Measurements from ENCODE around the gene VWF. TPM values are rescaled to one million over a fixed set of nuclear protein-coding genes. Genes with fewer than 3 reads are reported as not detected.

The VWF gene
- total and polyA plus RNA-seq, 11 donors: 125 to 503 (median 238) TPM

DNA sequence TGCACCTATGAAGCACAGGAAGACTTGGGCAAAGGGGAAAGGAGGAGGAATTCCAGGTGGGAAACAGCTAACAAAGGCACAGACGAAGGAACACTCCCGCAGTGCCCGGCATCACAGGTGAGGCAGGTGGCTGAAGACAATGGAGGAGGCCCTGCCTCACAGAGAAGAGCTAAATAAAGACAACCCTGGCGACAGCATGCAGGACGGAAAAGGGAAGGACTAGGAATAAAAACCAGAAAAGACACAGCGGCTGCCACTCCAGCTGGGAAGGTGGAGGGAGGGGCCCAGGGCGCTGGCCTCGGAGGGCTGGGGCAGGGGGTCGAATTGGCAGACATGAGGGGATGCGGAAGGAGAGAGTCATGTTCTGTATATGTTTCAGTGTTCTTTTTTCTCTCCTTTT is 136.4 kb downstream of the VWF start:
- H3K27ac ChIP-seq: peak overlapping the region in 1 of 12 donors; percentile 28
- ATAC-seq: no peak

DNA sequence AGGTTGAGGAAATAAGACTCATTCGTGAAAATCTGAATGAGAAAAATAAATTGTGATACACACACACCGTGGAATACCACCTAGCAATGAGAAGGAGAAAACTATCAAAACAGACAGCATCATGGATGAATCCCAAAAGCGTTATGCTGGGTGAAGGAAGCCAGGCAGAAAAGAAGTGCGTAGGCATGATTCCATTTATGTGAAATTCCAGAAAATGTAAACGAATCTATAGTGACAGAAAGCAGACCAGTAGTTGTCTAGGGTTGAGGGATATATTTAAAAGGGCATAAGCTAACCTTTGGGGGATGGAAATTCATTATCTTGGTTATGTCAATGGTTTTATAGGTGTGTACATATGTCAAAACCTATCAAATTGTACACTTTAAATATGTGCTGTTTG is 136.9 kb downstream of the VWF start:
- Histone ChIP-seq H3K9me3 (no peaks in the 10 kb centered on the region), H3K27ac (no peak overlapping the region), H3K4me1 (peaks cover 0 to 4% (median 0%) of the 10 kb centered on the region in 12 donors), H3K4me3 (no peak overlapping the region), H3K27me3 (no peaks in the 10 kb centered on the region), H3K36me3 (peaks cover 0 to 92% (median 23%) of the 10 kb centered on the region in 9 donors)
- DNase-seq (no peak), ATAC-seq (no peak)
- 85 to 89% (median 87%) methylated on average over 5 of the region's 5 CpGs for WGBS, 4 donors
- TF ChIP-seq POLR2A (IDR thresholded peaks at IDR 0.05): no peak
- TF ChIP-seq, protein P1, sequence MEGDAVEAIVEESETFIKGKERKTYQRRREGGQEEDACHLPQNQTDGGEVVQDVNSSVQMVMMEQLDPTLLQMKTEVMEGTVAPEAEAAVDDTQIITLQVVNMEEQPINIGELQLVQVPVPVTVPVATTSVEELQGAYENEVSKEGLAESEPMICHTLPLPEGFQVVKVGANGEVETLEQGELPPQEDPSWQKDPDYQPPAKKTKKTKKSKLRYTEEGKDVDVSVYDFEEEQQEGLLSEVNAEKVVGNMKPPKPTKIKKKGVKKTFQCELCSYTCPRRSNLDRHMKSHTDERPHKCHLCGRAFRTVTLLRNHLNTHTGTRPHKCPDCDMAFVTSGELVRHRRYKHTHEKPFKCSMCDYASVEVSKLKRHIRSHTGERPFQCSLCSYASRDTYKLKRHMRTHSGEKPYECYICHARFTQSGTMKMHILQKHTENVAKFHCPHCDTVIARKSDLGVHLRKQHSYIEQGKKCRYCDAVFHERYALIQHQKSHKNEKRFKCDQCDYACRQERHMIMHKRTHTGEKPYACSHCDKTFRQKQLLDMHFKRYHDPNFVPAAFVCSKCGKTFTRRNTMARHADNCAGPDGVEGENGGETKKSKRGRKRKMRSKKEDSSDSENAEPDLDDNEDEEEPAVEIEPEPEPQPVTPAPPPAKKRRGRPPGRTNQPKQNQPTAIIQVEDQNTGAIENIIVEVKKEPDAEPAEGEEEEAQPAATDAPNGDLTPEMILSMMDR (IDR thresholded peaks at IDR 0.05): no peak
- intact Hi-C loops (cut with DNase I): loop anchor here (2.0 to 10.0 kb wide), 5 partner anchors 207 to 300 kb away; no protein-coding TSS in a partner anchor

More for the DNA sequence above, 136.4 kb downstream of the VWF start:
- no peaks in the 10 kb centered on the region for H3K9me3 ChIP-seq
- peaks cover 0 to 4% (median 0%) of the 10 kb centered on the region in 12 donors for H3K4me1 ChIP-seq
- H3K27me3 ChIP-seq: no peaks in the 10 kb centered on the region
- no peak for TF ChIP-seq POLR2A (IDR thresholded peaks at IDR 0.05)
- TF ChIP-seq, protein P1 (IDR thresholded peaks at IDR 0.05): no peak
- peaks cover 0 to 92% (median 28%) of the 10 kb centered on the region in 9 donors for H3K36me3 ChIP-seq
- intact Hi-C loops (cut with DNase I): loop anchor here (1.0 to 10.0 kb wide), 9 partner anchors 51 to 299 kb away; no protein-coding TSS in a partner anchor
- H3K4me3 ChIP-seq: no peak overlapping the region
- WGBS, 4 donors: 61 to 66% (median 64%) methylated on average over 10 of the region's 10 CpGs
- DNase-seq: no peak

DNA sequence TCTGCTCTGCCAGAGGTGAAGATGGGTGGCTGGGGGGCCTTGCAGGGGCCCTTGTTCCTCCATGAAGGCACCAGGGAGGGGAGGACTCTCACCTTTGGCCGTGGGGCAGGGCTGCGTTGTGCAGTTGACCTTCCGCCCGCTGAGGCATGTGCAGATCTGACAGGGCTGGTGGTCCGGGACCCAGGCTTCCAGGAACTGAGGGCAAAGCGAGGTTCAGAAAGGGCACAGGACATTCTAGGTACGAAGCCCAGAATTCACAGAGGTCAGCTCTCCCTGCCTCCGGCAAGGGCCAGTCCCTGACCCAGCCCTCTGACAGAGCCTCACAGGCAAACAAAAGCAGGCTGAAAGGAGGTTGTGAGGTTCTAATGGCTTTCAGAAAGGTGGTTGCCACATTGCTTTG is 139.0 kb downstream of the VWF start:
- intact Hi-C loops (cut with DNase I): loop anchor here in 9 of 10 donors (5.0 to 10.0 kb wide), 4 partner anchors 209 to 302 kb away; no protein-coding TSS in a partner anchor
- TF ChIP-seq, protein P1 (IDR thresholded peaks at IDR 0.05): no peak
- no peak for TF ChIP-seq POLR2A (IDR thresholded peaks at IDR 0.05)

DNA sequence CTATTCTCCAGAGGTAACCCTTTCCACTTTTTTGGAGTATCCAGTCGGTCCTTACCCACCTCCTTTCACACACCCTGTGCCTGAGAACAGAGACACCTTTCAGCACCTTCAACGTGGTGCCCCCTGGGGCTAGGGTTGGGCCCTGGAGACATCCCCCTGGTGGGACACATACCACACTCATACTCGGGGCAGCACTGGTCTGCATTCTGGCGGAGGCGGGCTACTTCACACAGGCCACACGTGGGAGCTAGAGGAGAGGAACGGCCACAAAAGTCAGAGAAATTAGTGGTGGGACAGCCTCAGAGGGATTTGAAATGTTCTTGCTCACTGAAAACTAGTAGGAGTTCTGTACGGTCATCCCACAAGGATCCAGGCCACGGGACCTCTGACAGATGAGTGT is 139.6 kb downstream of the VWF start:
- no peaks in the 10 kb centered on the region for H3K27me3 ChIP-seq
- intact Hi-C loops (cut with DNase I): loop anchor here in 9 of 10 donors (5.0 to 10.0 kb wide), 4 partner anchors 210 to 302 kb away; no protein-coding TSS in a partner anchor
- 69 to 75% (median 73%) methylated on average over 9 of the region's 9 CpGs for WGBS, 4 donors
- ATAC-seq (no peak), DNase-seq (no peak)
- H3K27ac ChIP-seq: no peak overlapping the region
- H3K9me3 ChIP-seq: no peaks in the 10 kb centered on the region
- no peak for TF ChIP-seq POLR2A (IDR thresholded peaks at IDR 0.05)
- TF ChIP-seq, protein P1 (IDR thresholded peaks at IDR 0.05): no peak
- peaks cover 0 to 93% (median 33%) of the 10 kb centered on the region in 9 donors for H3K36me3 ChIP-seq
- H3K4me3 ChIP-seq: no peak overlapping the region
- peaks cover 0 to 4% (median 0%) of the 10 kb centered on the region in 12 donors for H3K4me1 ChIP-seq

More for the DNA sequence above, 139.0 kb downstream of the VWF start:
- peaks cover 0 to 96% (median 33%) of the 10 kb centered on the region in 9 donors for H3K36me3 ChIP-seq
- 81 to 88% (median 85%) methylated on average over 7 to 8 of the region's 8 CpGs for WGBS, 4 donors
- H3K4me3 ChIP-seq: no peak overlapping the region
- no peaks in the 10 kb centered on the region for H3K9me3 ChIP-seq
- H3K27me3 ChIP-seq: no peaks in the 10 kb centered on the region
- H3K27ac ChIP-seq: no peak overlapping the region
- DNase-seq: no peak
- no peak for ATAC-seq
- peaks cover 0 to 4% (median 0%) of the 10 kb centered on the region in 12 donors for H3K4me1 ChIP-seq

Data from heart left ventricle (tissue), 16 donors.